Stomach (tissue), 9 donors: Measurements from ENCODE around the gene PLK2. TPM values are rescaled to one million over a fixed set of nuclear protein-coding genes. Genes with fewer than 3 reads are reported as not detected.

Source experiments
- DNase-seq, 2 donors: peaks; one replicate each; pipeline versions ENCODE4 v3.0.0 to v3.0.0-alpha.2; 2013 to 2019
- H3K27ac ChIP-seq, 5 donors: fragments of 200-600 bp in 4 of 5; sonication (generic) in 4 of 5; one replicate each; pipeline ENCODE4 v1.5.1; 2013 to 2019; ENCODE audit warnings: mild to moderate bottlenecking in 1 of 5, moderate library complexity in 1 of 5
- H3K27me3 ChIP-seq, 3 donors: fragments of 200-600 bp; sonication (generic); one replicate each; pipeline ENCODE4 v1.5.1; 2017 to 2019; ENCODE audit warnings: mixed run types in 1 of 3
- H3K36me3 ChIP-seq, 4 donors: fragments of 200-600 bp; sonication (generic); 1 replicate in 3 of 4; 2 replicates in 1 of 4; pipeline ENCODE4 v1.5.1; 2016 to 2019
- H3K4me1 ChIP-seq, 4 donors: fragments of 200-600 bp; sonication (generic); one replicate each; pipeline ENCODE4 v1.5.1; 2016 to 2019
- H3K4me3 ChIP-seq, 4 donors: fragments of 200-600 bp; sonication (generic) in 3 of 4; one replicate each; pipeline ENCODE4 v1.5.1; 2016 to 2019; ENCODE audit warnings: mild to moderate bottlenecking in 1 of 4
- H3K9me3 ChIP-seq, 4 donors: fragments of 200-600 bp; sonication (generic); one replicate each; pipeline ENCODE4 v1.5.1; 2016 to 2019
- EP300 ChIP-seq: sonication (generic); formaldehyde crosslinking; IDR thresholded peaks from one replicate; pipeline ENCODE4 v1.6.1; 2017; ENCODE audit warnings: antibody characterized with exemption
- POLR2A ChIP-seq, 4 donors: fragments of 450-650 bp; IDR thresholded peaks; one replicate each; pipeline ENCODE4 v1.6.1; 2016; ENCODE audit warnings: antibody characterized with exemption in 4 of 4, control low read depth in 2 of 4, mild to moderate bottlenecking in 1 of 4, moderate library complexity in 1 of 4
- POLR2AphosphoS5 ChIP-seq, 3 donors: sonication (generic); formaldehyde crosslinking; IDR thresholded peaks; one replicate each; pipeline ENCODE4 v1.6.1; 2016; ENCODE audit warnings: antibody characterized with exemption in 3 of 3
- WGBS, 5 donors: extraction: QIAGEN DNeasy Blood & Tissue Kit in 3 of 5; methylation state at CpG; one replicate each; pipeline versions ENCODE4 v1.1.5 to v1.1.7; 2013 to 2018; 5-methylcytosine and 5-hydroxymethylcytosine counted together
- intact Hi-C: fragments of 100-400 bp; cut with DNase I; formaldehyde crosslinking; loops from one replicate; pipeline ENCODE4 v1.15.1; 2023; ENCODE audit warnings: low total_unique reads
- polyA plus RNA-seq, 3 donors: library from polyadenylated mRNA; stranded (reverse); fragments of 200-250 nt; gene quantifications; one replicate each; pipeline ENCODE4 v1.2.3, GENCODE V29; 2013
- total RNA-seq, 5 donors: library from RNA; depleted of rRNA; stranded (reverse); fragments of >200 nt; gene quantifications; one replicate each; pipeline versions ENCODE4 v1.1.0 to v1.2.3, GENCODE V29; 2014 to 2016
- TF ChIP-seq, protein P1 (sequence below), 7 experiments: fragments of 450-650 bp in 4 of 7; fragments of 200-600 bp in 3 of 7; sonication (generic) in 3 of 7; IDR thresholded peaks; one replicate each; pipeline ENCODE4 v1.5.1; 2016 to 2019; ENCODE audit warnings: antibody characterized with exemption in 7 of 7, control low read depth in 2 of 7, mild to moderate bottlenecking in 1 of 7
- donor health status: healthy with polysubstance abuse.
- donor health status: Bipolar disorder and iron deficiency.
- donor health status: healthy.

The PLK2 gene
- total and polyA plus RNA-seq, 8 donors = 2.3 to 181 (median 17.3) TPM

DNA sequence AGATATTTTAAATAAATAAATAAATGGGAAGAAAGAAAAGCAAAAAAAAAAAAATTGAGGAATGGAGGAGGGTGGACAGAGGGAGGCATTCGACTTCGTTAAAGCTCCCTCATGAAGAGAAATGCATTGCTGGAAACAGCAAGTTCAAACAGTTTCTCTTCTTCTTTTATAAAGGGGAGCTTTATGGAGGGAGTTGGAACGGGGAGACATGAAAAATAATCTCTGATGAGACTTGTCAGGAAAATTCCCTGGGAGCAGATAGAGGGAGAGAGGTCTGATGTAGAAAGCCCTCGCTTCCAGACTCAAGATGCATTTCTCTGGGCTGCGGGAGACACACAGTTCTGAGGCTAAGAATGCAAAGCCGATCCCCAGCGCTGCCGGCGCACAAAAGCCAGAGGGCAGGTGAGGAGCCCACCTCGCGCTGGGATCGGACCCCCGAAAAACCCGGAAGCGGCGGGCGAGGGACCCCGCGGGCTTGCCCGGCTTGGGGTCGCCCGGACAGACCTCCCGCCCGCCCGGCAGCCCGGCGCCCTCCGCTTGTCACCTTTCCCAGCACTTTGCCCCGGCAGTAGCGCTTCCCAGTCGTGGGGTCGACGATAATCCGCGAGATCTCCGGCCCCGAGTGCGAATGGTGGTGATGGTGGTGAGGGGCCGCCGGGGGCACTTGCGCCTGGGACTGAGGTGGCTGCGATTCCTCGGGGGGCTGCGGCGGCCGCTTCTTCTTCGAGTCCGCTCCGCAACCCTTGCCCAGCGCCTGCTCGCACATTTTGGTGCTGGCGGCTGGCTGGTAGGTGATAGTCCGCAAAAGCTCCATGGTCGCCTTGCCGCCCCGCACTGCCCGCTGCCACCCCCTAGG lies 512 bp downstream of the PLK2 start:
- WGBS, 5 donors = 0 to 2% (median 1%) methylated on average over 25 to 57 of the region's 57 CpGs
- H3K4me1 ChIP-seq = peaks cover 5 to 62% (median 16%) of the 10 kb centered on the region in 4 donors
- H3K4me3 ChIP-seq = peak overlapping the region; percentile 64 to 85 (median 74)
- intact Hi-C loops = loop anchor here (5.0 to 10.0 kb wide), 4 partner anchors 565 to 1157 kb away; no protein-coding TSS in a partner anchor
- DNase-seq = peak; percentile 34 to 71
- peak overlapping the region; percentile 93 to 99 (median 95) for H3K27ac ChIP-seq
- peaks cover 13 to 28% (median 20%) of the 10 kb centered on the region in 4 donors for H3K36me3 ChIP-seq
- peaks cover 0 to 4% (median 0%) of the 10 kb centered on the region in 3 donors for H3K27me3 ChIP-seq
- H3K9me3 ChIP-seq = no peaks in the 10 kb centered on the region
- TF ChIP-seq, protein P1, sequence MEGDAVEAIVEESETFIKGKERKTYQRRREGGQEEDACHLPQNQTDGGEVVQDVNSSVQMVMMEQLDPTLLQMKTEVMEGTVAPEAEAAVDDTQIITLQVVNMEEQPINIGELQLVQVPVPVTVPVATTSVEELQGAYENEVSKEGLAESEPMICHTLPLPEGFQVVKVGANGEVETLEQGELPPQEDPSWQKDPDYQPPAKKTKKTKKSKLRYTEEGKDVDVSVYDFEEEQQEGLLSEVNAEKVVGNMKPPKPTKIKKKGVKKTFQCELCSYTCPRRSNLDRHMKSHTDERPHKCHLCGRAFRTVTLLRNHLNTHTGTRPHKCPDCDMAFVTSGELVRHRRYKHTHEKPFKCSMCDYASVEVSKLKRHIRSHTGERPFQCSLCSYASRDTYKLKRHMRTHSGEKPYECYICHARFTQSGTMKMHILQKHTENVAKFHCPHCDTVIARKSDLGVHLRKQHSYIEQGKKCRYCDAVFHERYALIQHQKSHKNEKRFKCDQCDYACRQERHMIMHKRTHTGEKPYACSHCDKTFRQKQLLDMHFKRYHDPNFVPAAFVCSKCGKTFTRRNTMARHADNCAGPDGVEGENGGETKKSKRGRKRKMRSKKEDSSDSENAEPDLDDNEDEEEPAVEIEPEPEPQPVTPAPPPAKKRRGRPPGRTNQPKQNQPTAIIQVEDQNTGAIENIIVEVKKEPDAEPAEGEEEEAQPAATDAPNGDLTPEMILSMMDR (IDR thresholded peaks at IDR 0.05) = no peak
- TF ChIP-seq POLR2A (IDR thresholded peaks at IDR 0.05) = no peak
- TF ChIP-seq POLR2AphosphoS5 (IDR thresholded peaks at IDR 0.05) = no peak
- no peak for TF ChIP-seq EP300

DNA sequence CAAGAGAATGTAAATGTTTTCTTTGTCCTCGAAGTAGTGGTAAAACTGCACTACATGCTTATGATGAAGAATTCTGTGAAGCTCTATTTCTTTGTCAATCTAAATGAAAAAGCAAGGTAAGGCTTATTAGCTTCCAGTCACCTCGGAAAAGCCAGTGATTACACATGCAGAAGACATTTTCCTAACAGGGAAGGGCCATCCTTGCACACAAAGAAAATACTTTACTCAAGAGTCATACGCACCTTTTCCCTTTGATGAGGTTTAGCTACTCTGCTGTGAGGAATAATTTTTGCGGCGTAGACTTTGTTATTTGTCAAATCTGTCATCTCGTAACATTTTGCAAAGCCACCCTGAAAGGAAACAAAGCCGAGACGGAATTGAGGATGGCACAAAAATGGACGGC lies 1.1 kb downstream of the PLK2 start:
- Histone ChIP-seq H3K4me1 (peaks cover 5 to 62% (median 16%) of the 10 kb centered on the region in 4 donors), H3K27me3 (peaks cover 0 to 4% (median 0%) of the 10 kb centered on the region in 3 donors), H3K27ac (peak overlapping the region in 4 of 5 donors; percentile 22 to 95 (median 94)), H3K36me3 (peaks cover 13 to 34% (median 26%) of the 10 kb centered on the region in 4 donors), H3K4me3 (peak overlapping the region; percentile 64 to 85 (median 74)), H3K9me3 (no peaks in the 10 kb centered on the region)
- TF ChIP-seq EP300 = no peak
- peak in 1 of 2 donors; percentile 49 for DNase-seq
- intact Hi-C loops = loop anchor here (10.0 kb wide), 1 partner anchor 564 kb away; no protein-coding TSS in a partner anchor
- 3 to 11% (median 5%) methylated on average over 9 of the region's 9 CpGs for WGBS, 5 donors

DNA sequence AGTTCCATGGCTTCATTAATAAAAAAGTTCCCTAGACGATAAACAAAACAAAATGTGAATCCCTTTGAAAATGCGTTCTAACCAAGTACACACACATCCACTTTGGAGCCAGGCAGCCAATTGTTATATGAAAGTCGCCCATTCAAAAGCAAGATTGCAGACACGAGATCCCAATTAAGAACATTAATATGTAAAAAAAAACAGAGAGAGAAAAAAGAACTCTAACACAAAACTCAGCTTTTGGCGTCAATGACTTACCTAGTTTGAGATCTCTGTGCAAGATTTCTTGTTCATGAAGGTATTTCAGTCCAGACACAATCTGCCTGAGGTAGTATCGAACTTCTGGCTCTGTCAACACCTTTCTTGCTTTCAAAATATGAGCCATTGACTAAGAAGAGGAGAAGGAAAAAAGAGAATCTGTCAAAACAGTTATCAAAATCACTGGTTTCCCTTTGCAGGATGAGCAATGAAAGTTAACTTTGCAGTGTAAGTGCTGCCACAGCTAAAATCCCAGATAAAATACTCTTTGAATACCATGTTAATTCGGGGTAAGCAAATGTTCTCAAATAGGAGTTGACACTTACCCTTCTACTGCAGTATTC lies 1.6 kb downstream of the PLK2 start:
- no peak for DNase-seq
- Histone ChIP-seq H3K27me3 (peaks cover 0 to 4% (median 0%) of the 10 kb centered on the region in 3 donors), H3K27ac (peak overlapping the region in 3 of 5 donors; percentile 22 to 95 (median 93)), H3K4me3 (peak overlapping the region; percentile 64 to 85 (median 74)), H3K4me1 (peaks cover 5 to 62% (median 16%) of the 10 kb centered on the region in 4 donors), H3K9me3 (no peaks in the 10 kb centered on the region), H3K36me3 (peaks cover 13 to 39% (median 28%) of the 10 kb centered on the region in 4 donors)
- intact Hi-C loops = loop anchor here (10.0 kb wide), 1 partner anchor 563 kb away; no protein-coding TSS in a partner anchor
- 22 to 44% (median 28%) methylated on average over 7 of the region's 7 CpGs for whole genome bisulfite sequencing, 5 donors
- TF ChIP-seq EP300 (no peak), POLR2AphosphoS5 (IDR thresholded peaks at IDR 0.05) (no peak), POLR2A (IDR thresholded peaks at IDR 0.05) (no peak)
- TF ChIP-seq, protein P1 (IDR thresholded peaks at IDR 0.05) = no peak

DNA sequence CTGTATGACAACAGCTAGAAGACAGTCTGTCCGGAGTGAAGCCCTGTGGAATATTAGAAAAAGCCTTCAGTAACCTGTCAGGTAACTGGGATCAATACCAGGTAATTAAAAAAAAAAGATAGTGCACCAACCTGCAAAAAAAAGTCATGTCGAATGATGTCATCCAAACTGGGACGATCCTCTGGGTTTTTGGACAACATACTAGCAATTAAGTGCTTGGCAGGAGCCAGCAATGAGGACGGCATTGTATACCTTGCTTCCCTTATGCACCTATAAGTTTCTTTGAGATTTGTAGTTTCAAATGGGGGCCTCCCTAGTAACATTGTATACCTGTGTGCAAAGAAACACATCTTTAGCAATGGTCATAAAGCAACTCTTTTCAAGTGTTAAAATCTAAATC lies 2.8 kb downstream of the PLK2 start:
- no peak for DNase-seq
- Histone ChIP-seq H3K27ac (no peak overlapping the region), H3K36me3 (peaks cover 13 to 41% (median 28%) of the 10 kb centered on the region in 4 donors), H3K4me1 (peaks cover 5 to 54% (median 12%) of the 10 kb centered on the region in 4 donors), H3K9me3 (no peaks in the 10 kb centered on the region), H3K27me3 (peaks cover 0 to 4% (median 0%) of the 10 kb centered on the region in 3 donors), H3K4me3 (peak overlapping the region in 3 of 4 donors; percentile 9 to 82 (median 64))
- intact Hi-C loops = loop anchor here (10.0 kb wide), 1 partner anchor 562 kb away; no protein-coding TSS in a partner anchor
- 57 to 69% (median 62%) methylated on average over 4 of the region's 4 CpGs for WGBS, 5 donors
- TF ChIP-seq, protein P1 (IDR thresholded peaks at IDR 0.05) = no peak
- TF ChIP-seq EP300 (no peak), POLR2AphosphoS5 (IDR thresholded peaks at IDR 0.05) (no peak), POLR2A (IDR thresholded peaks at IDR 0.05) (no peak)
